IPS-18c (cell line): ENCODE results near the gene STIMATE.

Experiments
- H3K4me3 ChIP-seq: 2 replicates; pipeline ENCODE4 v1.7.0; 2013; ENCODE audit warnings: low read depth, mild to moderate bottlenecking, low read length, moderate library complexity; ENCODE audit not compliant: insufficient read depth
- H3K9me3 ChIP-seq: one replicate; pipeline ENCODE4 v1.6.1; 2013; ENCODE audit warnings: mild to moderate bottlenecking, low read length, moderate library complexity; ENCODE audit not compliant: control insufficient read depth, insufficient read depth

STIMATE gene

DNA sequence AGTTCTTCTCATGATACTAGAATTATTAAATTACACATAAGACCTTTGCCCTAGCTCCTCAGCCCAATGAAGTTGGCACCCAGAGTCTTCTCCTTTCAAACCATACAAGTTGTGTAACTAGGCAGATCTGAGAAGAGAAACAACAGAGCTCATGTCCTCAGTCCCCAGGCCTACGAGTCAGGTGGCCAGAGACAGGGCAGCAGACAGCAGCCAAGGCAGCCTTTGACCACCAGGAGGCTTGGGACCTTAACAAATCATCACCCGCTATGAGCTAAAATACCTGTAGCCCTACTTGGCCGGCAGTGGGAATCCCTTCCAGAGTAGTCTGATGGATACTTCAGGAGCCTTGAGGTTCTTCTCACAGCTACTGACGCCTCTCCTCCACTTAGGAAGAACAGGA lies 18.3 kb downstream of the STIMATE start:
- no peak overlapping the region for H3K4me3 ChIP-seq
- no peaks in the 10 kb centered on the region for H3K9me3 ChIP-seq

DNA sequence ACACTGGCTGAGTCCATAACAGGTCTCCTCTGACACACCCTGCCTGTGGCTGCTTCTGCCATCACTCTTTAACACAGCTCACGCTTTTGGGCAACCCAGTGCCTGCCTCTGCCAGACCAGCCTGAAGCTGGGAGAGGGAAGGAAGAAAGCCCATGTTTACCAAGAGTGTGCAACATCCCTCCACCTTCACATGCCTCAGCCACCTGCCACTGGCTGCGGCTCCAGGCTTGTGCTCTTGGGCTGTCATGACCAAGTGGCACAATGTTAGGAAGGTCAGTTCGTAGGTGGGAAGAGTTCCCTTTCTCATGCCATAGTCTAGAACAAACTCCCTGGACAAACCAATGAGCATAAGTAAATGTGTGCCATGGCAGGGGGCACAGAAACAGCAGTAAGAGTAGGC lies 20.3 kb downstream of the STIMATE start:
- Histone ChIP-seq H3K4me3 (no peak overlapping the region), H3K9me3 (no peaks in the 10 kb centered on the region)

DNA sequence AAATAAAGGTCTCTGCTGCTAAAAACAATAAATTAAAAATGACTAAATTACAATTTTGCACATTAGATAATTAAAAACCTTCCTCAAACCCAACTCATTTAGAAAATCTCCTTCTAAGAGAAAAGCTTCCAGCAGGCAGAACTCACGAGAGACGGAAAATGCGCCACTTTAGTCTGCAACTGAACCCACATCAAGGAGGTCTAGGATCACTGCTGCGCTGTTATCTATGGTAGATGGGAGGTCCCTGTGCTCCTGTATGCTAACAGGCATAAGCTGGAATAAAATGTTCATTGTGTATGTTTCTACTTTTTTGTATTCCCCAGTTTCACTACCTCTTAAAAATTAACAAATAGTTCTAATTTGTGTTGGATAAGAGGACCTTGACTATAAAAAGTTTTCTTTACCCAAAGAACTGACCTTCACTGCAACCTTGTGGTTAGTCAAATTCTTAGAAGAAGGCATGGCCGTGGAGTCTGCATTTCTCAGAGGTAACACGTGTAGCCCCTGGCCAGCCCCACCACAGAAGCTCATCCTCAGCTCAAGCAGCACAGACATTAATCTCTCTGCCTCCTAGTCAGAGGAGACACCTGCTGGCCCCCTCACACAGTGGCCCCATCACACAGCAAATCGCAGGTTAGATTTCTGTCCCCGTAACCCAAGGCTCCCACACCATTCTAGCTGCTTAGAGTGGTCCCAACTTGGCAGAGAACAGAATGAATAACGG lies 22.3 kb downstream of the STIMATE start:
- Histone ChIP-seq H3K9me3 (no peaks in the 10 kb centered on the region), H3K4me3 (no peak overlapping the region)

DNA sequence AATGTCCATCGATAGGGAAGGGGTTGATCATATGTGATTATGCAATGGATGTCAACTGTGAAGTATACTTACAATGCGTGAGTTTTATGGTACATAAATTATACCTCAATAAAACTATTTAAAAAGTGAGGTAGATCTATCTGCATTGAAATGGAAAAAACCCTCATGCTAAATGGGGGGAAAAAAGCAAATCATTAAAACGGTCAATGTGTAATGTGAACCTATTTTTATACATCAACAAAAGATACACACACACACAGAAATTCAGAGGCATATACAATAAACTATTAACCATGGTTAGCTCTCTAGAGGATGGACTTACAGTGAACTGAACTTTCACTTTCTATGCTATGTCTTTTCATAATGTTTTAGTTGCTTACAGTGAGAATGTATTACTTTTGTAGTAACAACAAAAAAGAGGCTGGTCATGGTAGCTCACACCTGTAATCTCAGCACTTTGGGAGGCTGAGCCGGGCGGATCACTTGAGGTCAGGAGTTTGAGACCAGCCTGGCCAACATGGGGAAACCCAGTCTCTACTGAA lies 23.1 kb downstream of the STIMATE start:
- Histone ChIP-seq H3K4me3 (no peak overlapping the region), H3K9me3 (no peaks in the 10 kb centered on the region)

DNA sequence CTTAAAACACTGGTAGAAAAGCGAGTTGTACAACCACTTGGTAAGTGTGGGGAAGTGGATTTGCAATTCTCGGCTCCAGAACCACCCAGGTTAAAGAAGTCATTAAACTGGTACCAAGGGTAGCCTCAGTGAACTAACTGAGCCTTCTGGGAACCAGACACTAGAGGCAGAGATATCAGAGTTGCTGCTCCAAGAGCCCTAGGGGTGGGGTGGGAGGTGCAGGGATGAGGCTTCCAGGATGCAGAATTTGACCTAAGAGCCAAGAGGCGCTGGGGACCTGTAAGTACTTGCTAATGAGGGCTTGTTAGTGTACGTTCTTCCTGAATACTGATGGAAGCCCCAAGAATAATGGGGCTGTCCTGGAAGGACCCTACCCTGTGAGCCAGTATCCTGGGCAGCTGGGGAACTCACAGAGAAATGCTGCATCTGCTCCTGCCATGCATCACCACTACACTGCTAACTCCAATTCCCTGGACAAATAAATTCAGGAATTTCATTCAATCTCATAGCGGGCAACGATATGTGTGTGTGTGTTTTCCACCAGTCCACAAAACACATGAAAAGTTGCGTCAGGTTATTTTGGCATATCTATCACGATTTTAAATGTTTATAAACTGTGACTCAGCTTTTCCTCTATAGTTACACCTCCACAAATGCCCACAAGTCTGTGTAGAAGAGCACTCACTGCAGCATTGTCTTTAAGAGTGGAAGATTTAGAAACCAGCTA lies 23.8 kb downstream of the STIMATE start:
- no peaks in the 10 kb centered on the region for H3K9me3 ChIP-seq
- H3K4me3 ChIP-seq: no peak overlapping the region

DNA sequence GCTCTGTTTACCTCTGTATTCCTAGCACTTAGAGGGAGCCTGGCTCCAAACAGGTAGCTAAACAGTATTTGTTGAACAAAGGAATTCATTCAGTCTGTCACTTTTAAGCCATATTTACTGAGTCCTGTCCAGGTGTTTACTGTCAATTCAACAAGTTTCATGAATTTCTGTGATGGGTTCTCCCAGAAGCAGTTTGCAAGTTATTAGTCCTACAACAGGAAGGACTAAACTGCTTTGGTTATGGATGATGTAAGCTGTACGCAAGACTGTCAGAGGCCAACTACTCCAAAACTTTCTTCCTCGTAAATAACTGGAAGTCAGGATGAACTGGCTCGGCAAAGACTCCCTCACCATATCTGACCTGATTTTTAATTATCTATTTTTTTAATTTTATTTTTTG lies 25.1 kb downstream of the STIMATE start:
- no peak overlapping the region for H3K4me3 ChIP-seq
- no peaks in the 10 kb centered on the region for H3K9me3 ChIP-seq

DNA sequence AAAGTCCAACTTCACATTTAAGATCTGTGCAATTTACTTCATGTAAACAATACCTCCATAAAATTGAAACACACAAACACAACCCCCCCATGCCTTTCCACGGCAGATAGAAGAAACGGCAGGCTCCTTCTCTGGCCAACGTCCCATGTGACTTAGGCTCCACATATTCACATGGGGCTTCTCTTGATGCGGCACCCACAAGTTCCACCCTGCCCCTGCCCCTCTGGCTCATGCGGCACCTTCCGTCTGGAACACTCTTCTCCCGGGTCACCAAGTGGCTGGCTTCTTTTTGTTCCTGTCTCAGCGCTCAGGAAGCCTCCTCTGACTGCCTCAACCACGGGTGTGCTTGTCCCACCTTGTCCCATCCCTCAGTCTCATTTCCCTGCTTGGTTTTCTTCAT lies 25.6 kb downstream of the STIMATE start:
- Histone ChIP-seq H3K4me3 (no peak overlapping the region), H3K9me3 (no peaks in the 10 kb centered on the region)

DNA sequence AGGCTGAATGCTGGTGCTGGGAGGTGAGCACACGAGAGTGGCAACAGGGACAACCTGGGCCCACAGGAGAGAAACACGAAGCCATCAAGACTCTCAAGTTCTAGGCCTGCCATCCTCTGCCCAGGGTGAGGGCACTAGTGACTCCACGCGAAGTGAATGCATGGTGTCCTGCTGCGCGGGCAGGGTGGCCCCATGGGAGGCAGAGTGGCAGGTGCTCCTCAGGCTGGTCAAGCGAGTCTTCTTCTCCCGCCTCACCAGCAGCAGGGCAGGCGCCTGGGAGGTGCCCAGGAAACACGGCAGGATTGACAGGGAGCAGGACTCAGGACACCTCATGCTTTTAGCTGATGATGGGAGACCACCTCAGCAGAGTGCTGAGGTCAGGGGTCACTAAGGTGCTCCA lies 26.9 kb downstream of the STIMATE start:
- H3K4me3 ChIP-seq: no peak overlapping the region
- no peaks in the 10 kb centered on the region for H3K9me3 ChIP-seq

DNA sequence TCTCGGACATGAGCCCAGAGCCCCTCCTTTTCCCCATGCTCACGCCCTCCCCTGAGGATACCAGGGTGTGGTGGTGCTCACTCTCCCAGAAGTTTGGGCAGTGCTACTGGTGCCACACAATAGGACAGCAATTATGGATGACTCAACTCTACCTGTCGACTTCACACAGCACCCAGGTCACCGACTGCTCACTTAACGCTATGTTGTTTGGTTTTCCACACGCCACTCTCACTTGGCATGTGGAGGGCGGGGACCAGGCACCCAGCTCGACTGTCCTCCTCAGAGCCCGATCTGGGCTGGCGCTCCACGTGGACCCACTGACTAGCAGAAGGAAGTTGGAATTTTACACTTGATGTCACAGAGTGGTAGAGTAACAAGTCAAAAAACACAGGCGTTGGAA lies 30.9 kb downstream of the STIMATE start:
- peaks cover 5% of the 10 kb centered on the region for H3K9me3 ChIP-seq
- no peak overlapping the region for H3K4me3 ChIP-seq

DNA sequence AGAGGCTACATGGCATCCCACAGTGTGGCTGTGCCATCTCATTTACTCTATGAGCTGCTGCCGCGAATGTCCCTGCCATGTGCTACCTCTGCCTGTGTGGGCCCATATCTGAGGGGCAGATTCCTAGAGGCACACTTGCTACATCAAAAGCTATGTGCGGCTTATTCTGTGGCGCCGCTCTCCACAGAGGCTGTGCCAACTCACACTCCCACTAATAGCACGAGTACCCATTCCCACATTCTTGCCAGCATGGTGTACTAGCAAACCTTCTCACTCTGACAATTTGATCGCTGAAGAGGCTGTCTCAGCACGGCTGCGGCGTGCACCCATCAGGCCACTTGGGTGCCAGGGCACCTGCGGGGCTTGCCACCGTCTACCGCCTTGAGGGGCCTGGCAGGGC lies 31.4 kb downstream of the STIMATE start:
- Histone ChIP-seq H3K9me3 (peaks cover 7% of the 10 kb centered on the region), H3K4me3 (no peak overlapping the region)

DNA sequence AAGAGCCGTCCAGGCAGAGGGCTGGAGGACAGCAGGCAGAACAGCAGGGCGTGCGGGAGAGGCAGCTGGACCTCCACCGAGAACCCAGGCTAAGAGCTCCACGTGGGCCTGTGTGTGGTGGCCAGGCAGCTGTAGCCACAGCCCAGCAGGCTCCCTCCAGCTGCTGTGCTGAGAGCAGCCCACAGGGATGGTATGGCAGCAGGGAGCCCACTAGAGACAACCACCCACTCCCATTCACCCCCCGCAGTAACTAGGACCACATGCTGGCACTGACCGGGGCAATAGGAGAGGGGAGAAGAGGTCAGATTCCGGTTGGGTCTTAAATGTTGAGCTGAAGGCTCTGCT lies 37.0 kb downstream of the STIMATE start:
- H3K9me3 ChIP-seq: peaks cover 7% of the 10 kb centered on the region
- no peak overlapping the region for H3K4me3 ChIP-seq

DNA sequence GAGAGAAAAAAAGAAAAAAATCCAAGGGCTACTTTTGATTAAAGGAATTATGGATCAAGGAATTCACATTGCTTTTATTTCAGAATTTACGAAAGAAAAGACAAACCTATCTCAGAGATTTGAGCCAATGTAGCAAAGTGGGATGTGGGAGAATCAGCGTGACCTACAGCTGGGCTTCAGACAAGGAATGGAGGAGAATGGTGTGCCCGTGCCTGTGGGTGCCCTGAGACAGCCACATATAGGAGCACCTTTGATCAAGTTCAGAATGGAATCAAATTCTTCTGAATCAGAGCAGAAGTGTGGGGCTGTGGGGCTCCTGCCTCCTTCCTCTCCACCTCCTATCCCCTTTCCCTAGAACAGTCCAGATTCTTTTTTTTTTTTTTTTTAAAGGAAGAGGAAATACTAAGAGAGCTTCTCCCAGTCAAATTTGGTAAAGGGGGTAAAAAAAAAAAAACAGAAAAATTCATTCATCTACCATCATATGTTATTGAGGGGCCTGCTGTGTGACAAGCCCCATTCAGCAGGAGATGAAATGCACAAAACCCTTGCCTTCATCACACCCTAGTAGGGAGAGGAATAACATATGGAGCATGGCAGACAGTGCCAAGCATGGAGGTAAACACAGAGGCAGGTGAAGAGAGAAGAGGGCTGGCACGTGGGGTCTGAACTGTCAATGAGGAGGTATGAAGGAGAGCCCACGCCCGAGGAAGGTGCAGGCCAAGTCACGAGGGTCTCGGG lies 37.5 kb downstream of the STIMATE start:
- Histone ChIP-seq H3K4me3 (no peak overlapping the region), H3K9me3 (peaks cover 7% of the 10 kb centered on the region)

DNA sequence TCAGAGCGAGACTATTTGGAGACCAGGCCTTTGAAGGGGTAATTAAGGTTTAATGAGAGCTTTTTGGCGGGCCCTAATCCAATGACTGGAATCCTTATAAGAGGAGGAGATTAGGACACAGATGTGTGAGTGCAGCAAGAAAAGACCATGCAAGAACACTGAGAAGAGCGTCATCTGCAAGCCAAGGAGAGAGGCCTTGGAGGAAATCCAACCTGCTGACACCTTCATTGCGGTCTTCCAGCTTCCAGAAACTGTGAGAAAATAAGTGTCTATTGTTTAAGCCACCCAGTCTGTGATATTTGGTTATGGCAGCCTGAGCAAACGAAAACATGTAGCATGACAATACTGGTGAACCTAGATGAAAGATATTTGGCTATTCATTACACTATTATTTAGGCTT lies 39.5 kb downstream of the STIMATE start:
- peaks cover 2% of the 10 kb centered on the region for H3K9me3 ChIP-seq
- H3K4me3 ChIP-seq: no peak overlapping the region

DNA sequence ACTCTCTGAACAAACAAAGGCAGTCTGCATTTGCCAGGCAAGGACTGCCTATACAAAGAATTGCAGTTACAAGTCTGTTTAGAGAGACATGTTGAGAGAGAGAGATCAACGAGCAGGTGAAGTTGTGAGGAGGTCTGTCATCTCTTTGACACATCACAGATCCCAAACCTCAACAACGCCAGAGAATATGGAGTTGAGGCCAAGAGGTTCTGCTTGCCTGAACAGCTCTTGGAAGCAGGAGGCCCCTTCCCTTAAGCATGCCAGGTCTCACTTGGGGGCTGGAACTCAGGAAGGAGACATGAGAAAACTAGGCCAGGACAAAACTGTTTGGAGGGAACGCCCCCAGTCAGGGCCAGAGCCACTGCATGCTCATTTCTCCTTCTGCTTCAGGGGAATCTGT lies 40.2 kb downstream of the STIMATE start:
- Histone ChIP-seq H3K4me3 (no peak overlapping the region), H3K9me3 (peaks cover 2% of the 10 kb centered on the region)

DNA sequence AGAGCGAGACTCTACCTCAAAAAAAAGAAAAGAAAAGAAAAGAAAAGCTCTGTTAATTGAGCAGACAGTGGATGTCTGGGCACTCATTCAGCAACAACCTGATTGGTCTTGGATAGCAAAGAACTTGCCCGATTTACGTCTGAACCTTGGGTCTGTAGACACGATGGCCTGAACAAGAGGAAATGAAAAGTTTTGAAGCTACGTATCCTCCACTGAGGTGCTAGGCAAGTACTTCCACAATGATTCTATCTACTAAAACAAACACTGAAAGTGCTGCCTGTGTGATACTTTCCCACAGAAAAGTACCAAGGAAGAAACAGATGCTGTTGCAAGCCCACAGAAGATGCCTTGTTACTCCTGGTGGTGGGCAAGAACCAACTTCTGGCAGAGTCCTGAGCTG lies 40.7 kb downstream of the STIMATE start:
- H3K4me3 ChIP-seq: no peak overlapping the region
- peaks cover 2% of the 10 kb centered on the region for H3K9me3 ChIP-seq

DNA sequence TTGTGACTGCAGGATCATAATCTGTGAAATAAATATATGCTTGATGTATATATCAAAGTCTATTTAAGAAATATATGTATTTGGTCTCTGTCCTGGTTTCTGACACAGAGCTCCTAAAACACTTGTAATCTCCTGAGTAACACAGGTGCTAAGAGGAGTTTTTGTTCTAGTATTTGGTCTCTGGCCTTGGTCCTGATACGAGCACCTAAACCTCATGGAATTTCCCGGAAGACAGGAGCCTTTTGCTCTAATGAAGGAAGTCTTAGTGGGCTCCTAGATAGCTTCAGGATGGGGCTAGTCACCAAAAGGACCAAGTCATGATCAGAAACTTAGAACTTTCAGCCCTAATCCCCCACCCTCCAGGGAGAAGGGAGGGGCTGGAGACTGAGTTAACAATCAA lies 43.3 kb downstream of the STIMATE start:
- H3K9me3 ChIP-seq: no peaks in the 10 kb centered on the region

DNA sequence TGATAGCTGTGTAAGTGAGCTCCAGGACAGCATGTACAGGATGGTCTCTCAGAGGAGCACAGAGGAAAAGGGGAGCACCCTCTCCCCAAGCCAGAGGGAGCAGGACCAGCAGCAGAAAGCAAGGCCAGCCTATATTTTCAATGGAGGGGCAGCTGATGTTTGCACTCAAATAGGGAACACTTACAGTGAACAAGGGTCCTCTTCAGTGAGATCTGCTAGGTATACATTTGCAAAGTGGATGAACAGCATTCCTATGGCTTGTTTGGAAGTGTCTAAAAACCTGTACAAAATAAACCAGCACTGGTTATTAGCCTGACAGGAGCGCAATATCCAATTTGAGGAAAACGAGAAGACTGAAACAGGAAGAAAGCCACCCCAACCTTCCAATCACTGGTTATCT lies 44.9 kb downstream of the STIMATE start:
- H3K9me3 ChIP-seq: no peaks in the 10 kb centered on the region
- H3K4me3 ChIP-seq: no peak overlapping the region

More for the DNA sequence above, 43.3 kb downstream of the STIMATE start:
- H3K4me3 ChIP-seq: no peak overlapping the region

DNA sequence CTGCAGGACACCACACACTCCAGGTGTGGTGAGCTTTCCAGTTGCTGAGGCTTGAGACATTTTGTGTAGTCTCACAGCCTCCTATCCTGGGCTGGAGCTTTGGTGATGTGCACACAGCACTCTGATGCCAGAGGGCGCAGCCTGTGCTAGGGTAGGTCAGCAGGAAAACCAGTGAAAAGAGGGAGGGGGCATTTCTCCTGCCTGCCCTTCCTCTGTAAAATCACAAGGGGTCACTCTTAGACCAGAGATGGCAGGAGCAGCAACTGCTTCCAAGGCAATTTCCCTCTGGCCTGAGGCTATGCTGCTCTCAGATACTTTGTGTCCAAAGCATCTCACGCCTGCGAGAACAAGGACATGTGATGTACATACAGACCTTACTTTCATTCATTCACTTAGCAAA lies 46.0 kb downstream of the STIMATE start:
- H3K9me3 ChIP-seq: no peaks in the 10 kb centered on the region
- H3K4me3 ChIP-seq: no peak overlapping the region
